ENCODE data around the gene BMPER. TPM values are rescaled to one million over a fixed set of nuclear protein-coding genes. Genes with fewer than 3 reads are reported as not detected.

BMPER gene
- total and polyA plus RNA-seq, 3 experiments from 2014 or later = not detected

DNA sequence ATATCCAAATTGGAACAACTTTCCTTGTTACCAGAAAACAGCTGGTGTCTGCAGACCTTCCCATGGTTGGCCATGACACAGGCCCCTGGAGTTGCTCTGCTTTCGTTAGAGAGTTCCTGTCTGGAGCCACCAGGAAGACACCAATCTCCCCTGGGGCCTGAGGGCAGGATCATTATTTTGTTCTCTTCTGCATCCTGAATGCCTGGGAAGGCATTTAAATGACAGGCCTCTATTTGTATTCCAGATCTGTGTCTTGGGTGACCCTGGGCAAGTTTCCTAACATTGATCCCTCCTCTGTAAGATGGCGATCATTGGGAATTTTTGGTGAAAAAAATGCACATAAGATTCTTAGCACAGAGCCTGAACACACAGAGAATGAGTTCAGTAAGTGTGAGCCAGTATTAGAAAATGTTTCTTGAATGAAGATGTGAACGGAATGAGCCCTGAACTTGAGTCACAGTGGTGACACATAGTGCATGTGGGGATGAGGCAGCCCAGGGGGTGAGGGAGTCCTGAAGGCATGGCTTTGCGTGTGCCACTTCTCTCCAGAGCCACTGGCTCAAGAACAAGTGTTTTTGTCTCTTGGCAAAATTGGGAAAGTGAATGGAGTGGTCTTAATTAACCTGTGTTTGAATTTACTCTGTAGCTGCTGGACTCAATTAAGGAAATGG is 28.4 kb downstream of the BMPER start:
- Histone ChIP-seq H3K27me3 (ENCODE audit: insufficient read depth, low read length, poor library complexity, severe bottlenecking) (no peaks in the 10 kb centered on the region), H3K27ac (ENCODE audit: low read depth, low read length) (no peak overlapping the region), H3K4me1 (ENCODE audit: insufficient read depth, low read length) (no peaks in the 10 kb centered on the region), H3K9me3 (ENCODE audit: low read length) (no peaks in the 10 kb centered on the region), H3K4me3 (ENCODE audit: low read length) (no peak overlapping the region), H3K36me3 (ENCODE audit: insufficient read depth, low read length) (no peaks in the 10 kb centered on the region)
- CTCF ChIA-PET = interaction anchor here (0.6 to 2.1 kb wide), 10 partner anchors 8 to 825 kb away, joined by 3 to 16 read pairs (median 3); no protein-coding TSS in a partner anchor
- DNase-seq = no peak
- Mint-ChIP-seq H3K4me3 (no peak overlapping the region), H3K27ac (no peak overlapping the region), H3K9me3 (no peaks in the 10 kb centered on the region), H3K36me3 (no peaks in the 10 kb centered on the region), H3K27me3 (peaks cover 9 to 20% of the 10 kb centered on the region in 2 donors), H3K4me1 (peaks cover 0 to 5% (median 4%) of the 10 kb centered on the region in 3 donors)
- POLR2A ChIA-PET = no interaction called here

DNA sequence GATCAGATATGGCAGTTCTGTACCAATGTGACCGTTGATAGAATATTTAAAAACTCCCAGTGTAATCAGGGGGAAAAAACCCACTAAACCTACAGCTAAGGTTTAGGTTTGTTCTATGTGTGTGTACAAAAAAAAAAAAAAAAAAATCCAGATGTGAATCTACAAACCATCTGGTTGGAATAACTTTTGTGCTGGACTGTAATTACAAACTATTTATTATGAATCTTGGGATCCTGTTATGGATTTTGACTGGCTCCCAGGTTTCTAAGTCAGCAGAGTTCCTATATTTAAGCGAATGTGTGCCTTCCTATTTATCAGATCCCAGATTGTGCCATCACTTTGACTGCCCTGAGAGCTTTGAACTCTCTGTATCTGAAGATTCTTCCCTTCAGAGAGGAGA is 29.1 kb downstream of the BMPER start:
- H3K27ac ChIP-seq (ENCODE audit: low read depth, low read length) = no peak overlapping the region
- H3K4me3 ChIP-seq (ENCODE audit: low read length) = no peak overlapping the region
- ChIA-PET CTCF (interaction anchor here (0.6 to 1.0 kb wide), 2 partner anchors 596 to 749 kb away, joined by 3 read pairs; no protein-coding TSS in a partner anchor), POLR2A (no interaction called here)
- no peaks in the 10 kb centered on the region for H3K36me3 ChIP-seq (ENCODE audit: insufficient read depth, low read length)
- no peaks in the 10 kb centered on the region for H3K9me3 Mint-ChIP-seq
- no peak overlapping the region for H3K4me3 Mint-ChIP-seq
- no peak for DNase-seq
- H3K4me1 ChIP-seq (ENCODE audit: insufficient read depth, low read length) = no peaks in the 10 kb centered on the region
- H3K27me3 Mint-ChIP-seq = peaks cover 9 to 14% of the 10 kb centered on the region in 2 donors
- H3K36me3 Mint-ChIP-seq = no peaks in the 10 kb centered on the region
- H3K9me3 ChIP-seq (ENCODE audit: low read length) = no peaks in the 10 kb centered on the region
- H3K27ac Mint-ChIP-seq = no peak overlapping the region
- H3K4me1 Mint-ChIP-seq = peaks cover 0 to 5% (median 4%) of the 10 kb centered on the region in 3 donors
- H3K27me3 ChIP-seq (ENCODE audit: insufficient read depth, low read length, poor library complexity, severe bottlenecking) = no peaks in the 10 kb centered on the region

DNA sequence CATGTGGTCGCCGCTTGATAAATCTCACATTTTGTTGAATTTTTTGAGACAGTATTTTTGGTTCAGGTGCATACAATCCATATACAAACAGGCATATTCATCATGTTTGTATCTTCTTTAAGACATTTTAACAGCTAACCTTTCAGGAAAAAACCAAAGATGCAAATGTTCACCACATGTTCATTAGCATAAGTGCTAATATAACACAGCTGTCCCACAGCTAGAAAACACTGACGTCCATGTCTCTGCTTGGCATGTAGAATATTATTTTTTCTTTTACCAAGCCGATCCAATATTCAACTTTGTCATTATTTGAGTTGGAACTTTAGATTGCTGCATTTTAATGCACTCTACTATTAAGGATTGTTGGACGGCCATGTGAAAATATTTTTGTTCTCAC is 31.2 kb downstream of the BMPER start:
- CTCF ChIA-PET = no interaction called here
- no peaks in the 10 kb centered on the region for H3K9me3 ChIP-seq (ENCODE audit: low read length)
- Mint-ChIP-seq H3K4me3 (no peak overlapping the region), H3K27me3 (peaks cover 9 to 17% of the 10 kb centered on the region in 2 donors), H3K27ac (peak overlapping the region in 1 of 8 donors; percentile 33), H3K9me3 (no peaks in the 10 kb centered on the region), H3K4me1 (peaks cover 0 to 5% (median 4%) of the 10 kb centered on the region in 3 donors), H3K36me3 (no peaks in the 10 kb centered on the region)
- POLR2A ChIA-PET = no interaction called here
- no peak overlapping the region for H3K4me3 ChIP-seq (ENCODE audit: low read length)
- no peaks in the 10 kb centered on the region for H3K27me3 ChIP-seq (ENCODE audit: insufficient read depth, low read length, poor library complexity, severe bottlenecking)
- H3K4me1 ChIP-seq (ENCODE audit: insufficient read depth, low read length) = no peaks in the 10 kb centered on the region
- H3K27ac ChIP-seq (ENCODE audit: low read depth, low read length) = no peak overlapping the region
- no peak for DNase-seq
- no peaks in the 10 kb centered on the region for H3K36me3 ChIP-seq (ENCODE audit: insufficient read depth, low read length)

DNA sequence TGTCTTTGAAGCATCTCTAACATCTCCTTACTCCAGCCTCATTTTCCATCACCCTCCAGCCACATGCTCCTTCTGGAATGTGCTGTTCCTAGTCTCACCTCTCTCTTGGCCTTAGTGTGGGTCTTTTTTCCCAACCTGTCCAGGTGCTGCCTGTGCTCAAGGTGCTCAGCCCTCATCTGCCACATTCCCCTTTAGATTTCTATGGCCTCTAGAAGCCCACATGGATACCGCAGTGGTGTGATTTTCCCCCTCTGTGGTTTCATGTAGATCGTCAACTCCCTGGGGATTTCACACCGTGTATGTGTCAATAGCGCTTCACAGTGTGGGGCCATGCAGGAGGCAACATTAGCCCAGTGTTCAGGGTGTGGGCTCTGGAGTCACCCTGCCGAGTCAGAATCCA is 32.5 kb downstream of the BMPER start:
- H3K27ac ChIP-seq (ENCODE audit: low read depth, low read length) = no peak overlapping the region
- Mint-ChIP-seq H3K4me1 (peaks cover 0 to 4% (median 3%) of the 10 kb centered on the region in 3 donors), H3K36me3 (no peaks in the 10 kb centered on the region), H3K27me3 (peaks cover 10 to 13% of the 10 kb centered on the region in 2 donors), H3K27ac (no peak overlapping the region), H3K9me3 (no peaks in the 10 kb centered on the region), H3K4me3 (no peak overlapping the region)
- no peaks in the 10 kb centered on the region for H3K4me1 ChIP-seq (ENCODE audit: insufficient read depth, low read length)
- no peaks in the 10 kb centered on the region for H3K36me3 ChIP-seq (ENCODE audit: insufficient read depth, low read length)
- H3K9me3 ChIP-seq (ENCODE audit: low read length) = no peaks in the 10 kb centered on the region
- H3K27me3 ChIP-seq (ENCODE audit: insufficient read depth, low read length, poor library complexity, severe bottlenecking) = no peaks in the 10 kb centered on the region
- DNase-seq = no peak
- H3K4me3 ChIP-seq (ENCODE audit: low read length) = no peak overlapping the region
- ChIA-PET CTCF (no interaction called here), POLR2A (no interaction called here)

DNA sequence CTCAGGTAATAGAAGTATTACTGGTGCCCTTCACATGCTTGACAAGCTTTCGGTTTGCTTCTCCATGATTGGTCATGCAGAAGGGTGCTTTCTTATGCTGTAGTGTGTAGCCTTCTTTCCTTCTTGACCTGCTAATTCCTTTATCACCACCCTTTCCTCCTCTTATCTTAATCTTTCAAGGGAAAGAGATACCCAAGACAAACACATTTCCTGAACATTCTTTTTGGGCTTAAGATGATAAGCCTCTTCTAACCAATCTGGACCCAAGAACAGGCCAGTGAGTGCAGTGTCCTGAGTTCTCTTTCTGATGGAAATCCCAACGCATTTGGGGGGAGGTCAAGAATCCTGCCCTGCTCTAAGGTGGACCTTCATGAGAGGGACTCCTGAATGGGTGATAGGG is 33.8 kb downstream of the BMPER start:
- H3K4me1 ChIP-seq (ENCODE audit: insufficient read depth, low read length) = no peaks in the 10 kb centered on the region
- ChIA-PET CTCF (no interaction called here), POLR2A (no interaction called here)
- no peaks in the 10 kb centered on the region for H3K27me3 ChIP-seq (ENCODE audit: insufficient read depth, low read length, poor library complexity, severe bottlenecking)
- Mint-ChIP-seq H3K4me1 (no peaks in the 10 kb centered on the region), H3K27ac (no peak overlapping the region), H3K27me3 (peaks cover 4 to 11% of the 10 kb centered on the region in 2 donors), H3K36me3 (no peaks in the 10 kb centered on the region), H3K9me3 (no peaks in the 10 kb centered on the region), H3K4me3 (no peak overlapping the region)
- no peaks in the 10 kb centered on the region for H3K9me3 ChIP-seq (ENCODE audit: low read length)
- no peak overlapping the region for H3K4me3 ChIP-seq (ENCODE audit: low read length)
- DNase-seq = no peak
- H3K27ac ChIP-seq (ENCODE audit: low read depth, low read length) = no peak overlapping the region
- H3K36me3 ChIP-seq (ENCODE audit: insufficient read depth, low read length) = no peaks in the 10 kb centered on the region

DNA sequence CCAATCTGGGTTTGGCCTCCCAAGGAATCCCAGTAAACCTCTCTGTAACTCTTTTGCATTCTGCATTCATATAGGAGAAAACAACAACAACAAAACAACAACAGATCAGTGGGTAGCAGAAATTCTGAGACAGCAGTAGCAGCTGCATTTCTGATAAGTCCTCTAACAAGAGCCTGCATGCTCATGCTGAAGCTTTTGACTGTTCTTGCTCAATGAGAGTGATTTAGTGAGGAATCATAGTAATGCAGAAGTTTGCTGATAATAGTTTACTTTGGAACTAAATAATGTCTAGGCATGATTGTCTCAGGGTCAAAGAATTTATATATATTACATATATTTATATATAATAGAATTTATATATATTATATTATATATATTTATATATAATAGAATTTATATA is 35.2 kb downstream of the BMPER start:
- H3K9me3 ChIP-seq (ENCODE audit: low read length) = no peaks in the 10 kb centered on the region
- H3K27me3 Mint-ChIP-seq = peaks cover 3 to 7% of the 10 kb centered on the region in 2 donors
- H3K4me1 ChIP-seq (ENCODE audit: insufficient read depth, low read length) = no peaks in the 10 kb centered on the region
- H3K27ac Mint-ChIP-seq = no peak overlapping the region
- DNase-seq = no peak
- ChIA-PET POLR2A (no interaction called here), CTCF (no interaction called here)
- H3K4me1 Mint-ChIP-seq = no peaks in the 10 kb centered on the region
- no peaks in the 10 kb centered on the region for H3K36me3 ChIP-seq (ENCODE audit: insufficient read depth, low read length)
- H3K27ac ChIP-seq (ENCODE audit: low read depth, low read length) = no peak overlapping the region
- no peaks in the 10 kb centered on the region for H3K9me3 Mint-ChIP-seq
- no peak overlapping the region for H3K4me3 Mint-ChIP-seq
- no peaks in the 10 kb centered on the region for H3K27me3 ChIP-seq (ENCODE audit: insufficient read depth, low read length, poor library complexity, severe bottlenecking)
- no peaks in the 10 kb centered on the region for H3K36me3 Mint-ChIP-seq
- H3K4me3 ChIP-seq (ENCODE audit: low read length) = no peak overlapping the region

DNA sequence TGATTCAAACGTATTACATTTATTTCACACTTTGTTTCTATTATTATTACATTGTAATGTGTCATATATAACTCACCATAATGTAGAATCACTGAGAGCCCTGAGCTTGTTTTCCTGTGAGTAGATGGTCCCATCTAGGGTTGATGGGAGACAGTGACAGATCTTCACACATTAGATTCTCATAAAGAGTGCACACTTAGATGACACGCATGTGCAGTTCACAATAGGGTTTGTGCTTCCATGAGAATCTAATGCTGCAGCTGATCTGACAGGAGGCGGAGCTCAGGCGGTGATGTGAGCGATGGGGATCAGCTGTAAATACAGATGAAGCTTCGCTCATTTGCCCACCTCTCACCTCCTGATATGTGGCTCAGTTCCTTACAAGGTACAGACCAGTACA is 36.1 kb downstream of the BMPER start:
- Histone ChIP-seq H3K9me3 (ENCODE audit: low read length) (no peaks in the 10 kb centered on the region), H3K27me3 (ENCODE audit: insufficient read depth, low read length, poor library complexity, severe bottlenecking) (no peaks in the 10 kb centered on the region), H3K4me3 (ENCODE audit: low read length) (no peak overlapping the region), H3K4me1 (ENCODE audit: insufficient read depth, low read length) (no peaks in the 10 kb centered on the region), H3K27ac (ENCODE audit: low read depth, low read length) (no peak overlapping the region), H3K36me3 (ENCODE audit: insufficient read depth, low read length) (no peaks in the 10 kb centered on the region)
- Mint-ChIP-seq H3K27me3 (peaks cover 3 to 10% of the 10 kb centered on the region in 2 donors), H3K4me1 (no peaks in the 10 kb centered on the region), H3K4me3 (no peak overlapping the region), H3K36me3 (no peaks in the 10 kb centered on the region), H3K9me3 (no peaks in the 10 kb centered on the region), H3K27ac (no peak overlapping the region)
- ChIA-PET CTCF (interaction anchor here (1.0 kb wide), 1 partner anchor 8 kb away, joined by 3 read pairs; no protein-coding TSS in a partner anchor), POLR2A (no interaction called here)
- no peak for DNase-seq

DNA sequence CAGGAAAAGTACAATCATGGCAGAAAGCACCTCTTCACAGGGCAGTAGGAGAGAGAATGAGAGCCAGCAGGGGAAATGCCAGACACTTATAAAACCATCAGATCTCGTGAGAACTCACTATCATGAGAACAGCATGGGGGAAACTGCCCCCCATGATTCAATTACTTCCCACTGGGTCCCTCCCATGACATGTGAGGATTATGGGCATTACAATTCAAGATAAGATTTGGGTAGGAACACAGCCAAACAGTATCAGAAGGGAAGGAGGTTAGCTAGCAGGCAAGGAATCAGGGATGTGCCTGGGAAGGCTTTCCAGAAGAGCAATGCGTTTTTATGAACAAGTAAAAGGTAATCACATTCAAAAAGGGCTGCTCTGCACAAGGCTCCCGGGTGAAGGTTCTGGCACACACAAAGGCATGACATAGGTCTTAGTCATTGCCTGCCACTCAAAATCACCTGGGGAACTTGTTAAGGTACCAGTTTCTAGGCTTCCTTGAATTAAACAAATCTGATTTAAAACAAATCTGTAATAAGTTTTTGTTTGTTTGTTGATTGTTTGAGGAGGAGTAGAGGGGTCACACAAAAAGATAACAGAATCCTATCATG is 40.9 kb downstream of the BMPER start:
- Mint-ChIP-seq H3K27ac (no peak overlapping the region), H3K4me3 (no peak overlapping the region), H3K36me3 (no peaks in the 10 kb centered on the region), H3K27me3 (peaks cover 0 to 16% of the 10 kb centered on the region in 2 donors), H3K4me1 (no peaks in the 10 kb centered on the region), H3K9me3 (no peaks in the 10 kb centered on the region)
- Histone ChIP-seq H3K27ac (ENCODE audit: low read depth, low read length) (no peak overlapping the region), H3K36me3 (ENCODE audit: insufficient read depth, low read length) (no peaks in the 10 kb centered on the region), H3K4me1 (ENCODE audit: insufficient read depth, low read length) (no peaks in the 10 kb centered on the region), H3K27me3 (ENCODE audit: insufficient read depth, low read length, poor library complexity, severe bottlenecking) (no peaks in the 10 kb centered on the region), H3K4me3 (ENCODE audit: low read length) (no peak overlapping the region), H3K9me3 (ENCODE audit: low read length) (no peaks in the 10 kb centered on the region)
- POLR2A ChIA-PET = no interaction called here
- CTCF ChIA-PET = no interaction called here
- DNase-seq = no peak
